Airway epithelial cell (primary cell): ENCODE measurements around the gene CDC42SE2. TPM values are rescaled to one million over a fixed set of nuclear protein-coding genes. Genes with fewer than 3 reads are reported as not detected.

Experiments
- total RNA-seq: library from RNA; depleted of rRNA; stranded (reverse); fragments of >200 nt; gene quantifications from 2 replicates; pipeline ENCODE4 v1.2.3, GENCODE V29; 2015

Gene CDC42SE2, protein sequence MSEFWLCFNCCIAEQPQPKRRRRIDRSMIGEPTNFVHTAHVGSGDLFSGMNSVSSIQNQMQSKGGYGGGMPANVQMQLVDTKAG
- 23.4 and 25.5 TPM in 2 replicates for total RNA-seq

DNA sequence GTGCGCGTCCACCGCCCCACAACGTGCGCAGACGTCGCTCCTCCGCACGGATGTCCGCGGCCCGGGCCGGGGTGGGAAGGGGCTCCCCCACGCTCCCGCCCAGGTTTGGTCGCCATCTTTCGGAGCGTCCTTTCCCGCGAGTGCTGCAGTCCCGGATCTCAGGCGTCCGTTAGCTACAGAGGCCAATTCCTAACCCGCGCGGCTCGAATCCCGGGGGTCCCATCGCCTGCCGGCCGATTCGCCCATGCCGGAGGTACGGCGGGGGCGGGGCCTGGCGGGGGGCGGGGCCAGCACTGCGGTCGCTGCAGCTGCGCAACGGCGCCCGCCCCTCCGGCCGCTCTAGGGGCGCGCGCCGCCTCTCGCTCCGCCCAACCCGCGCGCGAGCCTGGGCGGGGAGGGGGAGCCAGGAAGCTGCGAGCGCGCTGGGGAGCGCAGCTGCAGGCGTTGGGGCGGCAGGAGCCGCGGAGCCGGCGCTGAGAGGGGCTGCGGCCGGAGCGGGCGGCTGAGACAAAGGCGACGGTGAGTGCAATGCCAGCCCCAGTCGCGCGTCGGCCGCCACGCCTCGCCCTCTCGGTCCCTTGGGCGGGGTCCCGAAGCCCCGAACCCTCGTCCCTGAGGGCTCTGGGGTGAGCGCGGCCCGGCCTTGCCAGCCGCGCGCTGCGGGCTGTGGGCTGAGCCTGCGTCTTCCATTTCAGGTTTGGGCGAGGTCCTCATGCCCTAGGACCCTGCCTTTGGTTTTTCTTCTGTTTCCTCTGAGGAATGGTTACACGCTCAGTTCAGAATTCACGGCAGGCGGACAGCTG lies at the start of gene CDC42SE2:
Gene CDC42SE2, plus strand, starts transcription at position 406 of the 803 bp plus-strand sequence. CDS start 95,441 bp downstream, outside the sequence.

Other genes starting within 250 kb of the CDC42SE2 start
- gene HINT1, start 98.8 kb upstream of the CDC42SE2 start, total RNA-seq = 257 and 328 TPM in 2 replicates
- 3.9 and 6.6 TPM in 2 replicates for gene LYRM7, start 93.1 kb upstream of the CDC42SE2 start, total RNA-seq